GM23248 (cell line): Measurements from ENCODE around the gene SNX9.

Source experiments
- EZH2 ChIP-seq: fragments of 200-600 bp; sonication (generic); IDR thresholded peaks from 2 replicates; pipeline ENCODE4 v1.6.1; 2018; ENCODE audit warnings: antibody characterized with exemption, mild to moderate bottlenecking; ENCODE audit not compliant: insufficient read depth, poor library complexity, severe bottlenecking
- EZH2phosphoT487 ChIP-seq: fragments of 200-600 bp; sonication (generic); IDR thresholded peaks from 2 replicates; pipeline ENCODE4 v1.6.1; 2018; ENCODE audit warnings: antibody characterized with exemption, moderate library complexity, mild to moderate bottlenecking, low read depth; ENCODE audit not compliant: insufficient read depth

DNA sequence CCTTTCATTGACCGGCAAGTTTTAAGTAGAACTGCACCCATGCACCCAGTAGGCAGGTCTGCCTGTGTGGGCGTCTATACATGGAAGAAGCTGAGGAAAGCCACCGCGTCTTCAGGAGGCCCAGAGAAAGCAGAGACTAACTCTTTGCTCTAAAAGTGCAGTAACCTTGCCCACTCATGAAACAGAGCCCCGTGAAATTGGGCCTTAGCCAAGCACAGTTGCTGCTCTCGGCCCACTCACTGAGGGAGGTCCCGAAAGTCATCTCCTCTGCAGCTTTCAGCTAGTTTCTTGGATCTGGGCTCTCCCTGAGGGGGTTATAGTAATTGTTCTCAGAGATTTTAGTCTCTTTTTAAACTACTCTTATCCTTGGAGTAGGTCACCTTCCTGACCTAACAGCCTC, 84.6 kb downstream of the SNX9 start:
- TF ChIP-seq EZH2 (no peak), EZH2phosphoT487 (no peak)
